ENCODE results near the gene ATAD3B.

GRCh38 chr1:1537626-1538250 is 66.2 kb downstream of the ATAD3B start:
- TF ChIP-seq DPF2 (IDR thresholded peaks at IDR 0.05) (no peak), GABPA (IDR thresholded peaks at IDR 0.05; ENCODE audit: low read depth) (no peak), CTCF (IDR thresholded peaks at IDR 0.05 in 2 of 3, conservative IDR thresholded peaks at IDR 0.05 in 1 of 3; ENCODE audit: control insufficient read depth in 2 of 3, extremely low read depth in 1 of 3, insufficient read depth in 1 of 3, low read depth in 3 of 3, low read length in 3 of 3) (no peak), POLR2A (IDR thresholded peaks at IDR 0.05; ENCODE audit: low read depth, low read length) (no peak), FOXK2 (IDR thresholded peaks at IDR 0.05) (no peak), NFXL1 (IDR thresholded peaks at IDR 0.05; ENCODE audit: borderline replicate concordance) (no peak)
